ENCODE measurements around the gene CD163.
"Not testable (repeated sequence)": the region's sequence is repeated elsewhere in the genome, so short reads cannot be mapped to it uniquely, and the experiment has no call there.

The CD163 gene

DNA sequence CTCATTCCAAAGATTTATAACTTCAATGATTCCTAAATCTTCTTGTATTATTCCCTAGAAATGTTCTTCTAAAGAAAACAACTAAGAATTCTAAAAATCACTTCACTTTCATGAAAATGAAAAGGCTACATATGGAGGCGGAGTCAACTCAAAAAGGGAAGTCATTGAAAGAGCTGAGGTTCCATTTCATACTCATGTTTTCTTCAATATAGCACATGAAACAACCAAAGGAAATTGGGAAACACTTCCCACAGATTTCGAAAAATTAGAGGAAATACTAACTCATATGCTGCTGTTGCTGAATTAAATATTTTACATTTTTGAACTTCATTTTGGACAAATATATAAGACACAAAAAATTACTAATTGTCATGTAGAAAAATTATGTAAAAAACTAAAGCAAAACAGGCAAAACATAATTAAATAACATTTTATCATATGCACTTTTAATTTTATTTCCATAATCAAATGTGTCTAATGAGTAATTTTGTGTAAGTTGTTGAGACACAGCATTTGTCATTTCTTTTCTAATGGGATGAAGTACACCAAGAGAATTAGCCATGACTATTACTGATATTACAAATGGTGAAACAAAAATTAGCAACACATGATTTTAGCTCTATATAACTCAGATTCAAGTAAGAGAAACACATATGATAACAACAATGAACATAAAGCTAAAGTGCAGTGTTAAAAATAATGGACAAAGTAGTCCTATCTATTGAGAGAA lies at the start of gene CD163:
CD163 (minus strand) TSS at position 92 of the 730 bp plus-strand sequence; CDS start at position 5, 87 bp downstream.
- no peak for DNase-seq

- DNase-seq: no peak
Measured at GRCh38 chr12:7542813-7543212, 39.2 kb upstream of the CD163 start.

DNA sequence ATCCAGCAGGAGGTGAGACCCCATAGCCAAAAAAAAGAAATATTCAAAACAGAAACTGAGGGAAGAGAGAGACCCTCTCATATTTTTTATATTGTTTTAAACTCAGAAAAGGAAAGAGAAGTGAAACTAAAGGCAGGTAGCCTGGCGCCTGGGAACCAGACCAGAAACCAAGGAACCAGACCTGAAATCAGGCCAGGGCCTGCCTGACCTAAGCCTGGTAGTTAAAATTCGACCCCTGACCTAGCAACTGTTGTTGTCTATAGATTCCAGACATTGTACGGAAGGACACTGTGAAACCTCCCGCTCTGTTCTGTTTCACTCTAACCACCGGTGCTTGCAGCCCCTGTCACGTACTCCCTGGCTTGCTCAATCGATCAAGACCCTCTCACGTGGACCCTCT lies 38.5 kb upstream of the CD163 start:
- no peak for DNase-seq

DNA sequence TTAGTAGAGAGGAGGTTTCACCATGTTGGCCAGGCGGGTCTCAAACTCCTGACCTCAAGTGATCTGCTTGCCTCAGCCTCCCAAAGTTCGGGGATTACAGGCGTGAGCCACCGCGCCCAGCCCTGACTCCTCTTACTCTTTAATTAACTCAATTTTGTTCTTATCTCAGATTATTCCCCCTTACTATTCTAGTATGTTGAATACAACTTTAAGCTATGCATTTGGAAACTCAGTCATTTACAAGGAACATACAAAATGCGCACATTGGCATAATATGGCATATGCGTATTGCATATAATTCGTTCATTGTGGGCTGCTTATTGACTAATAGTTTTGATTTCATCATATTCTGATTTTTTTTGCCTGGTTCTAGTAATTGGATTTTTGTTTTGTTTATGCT lies 10.8 kb upstream of the CD163 start:
- no peak for DNase-seq

- DNase-seq: no peak
Measured at GRCh38 chr12:7512553-7512952, 9.0 kb upstream of the CD163 start.

DNA sequence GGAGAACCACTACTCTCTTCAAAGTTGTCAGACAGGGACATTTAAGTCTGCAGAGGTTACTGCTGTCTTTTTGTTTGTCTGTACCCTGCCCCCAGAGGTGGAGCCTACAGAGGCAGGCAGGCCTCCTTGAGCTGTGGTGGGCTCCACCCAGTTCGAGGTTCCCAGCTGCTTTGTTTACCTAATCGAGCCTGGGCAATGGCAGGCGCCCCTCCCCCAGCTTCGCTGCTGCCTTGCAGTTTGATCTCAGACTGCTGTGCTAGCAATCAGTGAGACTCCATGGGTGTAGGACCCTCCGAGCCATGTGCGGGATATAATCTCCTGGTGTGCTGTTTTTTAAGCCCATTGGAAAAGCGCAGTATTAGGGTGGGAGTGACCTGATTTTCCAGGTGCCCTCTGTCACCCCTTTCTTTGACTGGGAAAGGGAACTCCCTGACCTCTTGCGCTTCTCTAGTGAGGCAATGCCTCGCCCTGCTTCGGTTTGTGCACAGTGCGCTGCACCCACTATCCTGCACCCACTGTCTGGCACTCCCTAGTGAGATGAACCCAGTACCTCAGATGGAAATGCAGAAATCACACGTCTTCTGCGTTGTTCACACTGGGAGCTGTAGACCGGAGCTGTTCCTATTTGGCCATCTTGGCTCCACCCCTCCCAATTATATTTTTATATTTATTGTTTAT lies 6.4 kb upstream of the CD163 start:
- DNase-seq: not testable (repeated sequence)

- no peak for DNase-seq
Measured at GRCh38 chr12:7502612-7503011, 965 bp downstream of the CD163 start.

DNA sequence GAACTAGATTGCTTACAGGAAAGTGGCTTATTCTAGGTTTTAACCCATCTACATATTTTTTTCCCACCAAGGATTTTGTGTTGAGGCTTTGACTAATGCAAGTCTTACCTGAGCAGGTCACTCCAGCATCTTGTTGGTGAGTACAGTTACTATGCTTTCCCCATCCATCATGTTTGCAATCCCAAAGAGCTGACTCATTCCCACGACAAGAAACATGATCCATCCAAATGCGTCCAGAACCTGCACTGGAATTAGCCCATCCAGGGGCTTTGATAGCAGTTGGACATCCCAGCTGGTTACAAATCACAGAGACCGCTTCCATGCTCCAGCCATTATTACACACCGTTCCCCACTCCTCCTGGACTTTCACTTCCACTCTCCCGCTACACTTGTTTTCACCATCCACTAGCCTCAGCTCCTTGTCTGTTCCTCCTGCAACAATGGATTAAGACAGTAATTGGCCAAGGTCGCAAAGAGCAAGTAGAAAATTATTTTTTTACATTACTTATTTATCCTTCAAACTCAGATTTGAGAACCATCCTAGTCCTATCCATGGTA lies 2.5 kb downstream of the CD163 start:
- no peak for DNase-seq

- DNase-seq: no peak
Measured at GRCh38 chr12:7499636-7500035, 3.9 kb downstream of the CD163 start.

GRCh38 chr12:7498809-7499208 lies 4.8 kb downstream of the CD163 start:
- no peak for DNase-seq

DNA sequence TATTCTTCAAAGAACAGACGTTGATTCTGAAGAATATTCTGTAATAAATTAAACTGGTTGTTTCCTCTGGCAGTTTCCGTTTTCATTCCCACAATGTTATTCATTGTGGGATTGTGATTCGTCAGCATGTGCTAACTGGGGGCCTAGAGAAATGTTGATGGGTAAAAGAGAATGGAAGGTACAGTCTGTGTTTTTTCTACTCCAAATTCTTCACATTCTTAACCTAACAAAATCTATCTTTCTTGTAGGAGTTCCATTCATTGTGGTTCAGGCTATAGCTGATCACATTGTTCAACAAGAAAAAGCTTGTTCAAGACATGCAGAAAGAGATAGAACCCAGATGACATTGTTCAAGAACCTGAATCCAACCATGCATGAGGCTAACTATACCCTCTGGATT lies 5.9 kb downstream of the CD163 start:
- DNase-seq: no peak

- no peak for DNase-seq
Measured at GRCh38 chr12:7496451-7496850, 7.1 kb downstream of the CD163 start.

DNA sequence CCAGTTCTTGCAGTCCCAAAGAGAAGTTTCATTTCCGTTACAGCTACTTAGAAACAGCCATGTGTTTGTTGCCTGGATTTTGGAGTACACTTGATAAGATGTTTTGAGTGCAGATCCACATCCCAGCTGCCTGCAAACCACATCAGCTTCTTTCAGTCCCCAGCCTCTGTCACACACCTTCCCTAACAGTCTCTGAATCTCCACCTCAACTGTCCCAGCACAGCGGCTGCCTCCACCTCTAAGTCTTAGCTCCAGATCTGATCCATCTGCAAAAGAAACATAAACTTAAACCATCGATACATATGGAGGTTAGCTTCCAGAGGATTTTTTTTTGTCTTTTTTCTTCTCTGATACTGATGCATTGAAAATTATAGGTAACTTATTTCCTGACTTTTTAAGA lies 8.4 kb downstream of the CD163 start:
- DNase-seq: no peak

DNA sequence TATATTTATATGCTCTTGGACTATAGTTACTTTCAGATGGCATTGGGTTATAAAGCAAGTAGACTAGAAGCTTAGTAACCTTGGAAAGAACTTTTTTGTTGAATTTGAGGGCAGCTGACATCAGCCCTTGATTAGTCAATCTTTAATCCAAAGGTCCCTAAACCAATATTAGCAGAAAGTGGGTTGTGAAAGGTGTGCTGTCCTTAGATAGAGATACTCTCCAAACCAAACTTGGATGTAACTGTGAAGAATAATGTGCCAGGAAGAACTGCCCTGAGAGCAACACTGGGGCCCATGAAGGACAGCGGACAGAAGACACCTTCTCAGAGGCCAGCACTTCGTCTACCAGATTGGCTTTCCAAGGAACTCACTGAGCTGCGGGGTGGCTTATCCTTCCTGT lies 10.6 kb downstream of the CD163 start:
- no peak for DNase-seq

- no peak for DNase-seq
Measured at GRCh38 chr12:7486512-7486911, 17.1 kb downstream of the CD163 start.

- DNase-seq: no peak
Measured at GRCh38 chr12:7485095-7485494, 18.5 kb downstream of the CD163 start.

GRCh38 chr12:7483343-7483742 lies 20.2 kb downstream of the CD163 start:
- DNase-seq: no peak

- DNase-seq: no peak
Measured at GRCh38 chr12:7479771-7480170, 23.8 kb downstream of the CD163 start.

- DNase-seq: no peak
Measured at GRCh38 chr12:7472060-7472459, 31.5 kb downstream of the CD163 start.

DNA sequence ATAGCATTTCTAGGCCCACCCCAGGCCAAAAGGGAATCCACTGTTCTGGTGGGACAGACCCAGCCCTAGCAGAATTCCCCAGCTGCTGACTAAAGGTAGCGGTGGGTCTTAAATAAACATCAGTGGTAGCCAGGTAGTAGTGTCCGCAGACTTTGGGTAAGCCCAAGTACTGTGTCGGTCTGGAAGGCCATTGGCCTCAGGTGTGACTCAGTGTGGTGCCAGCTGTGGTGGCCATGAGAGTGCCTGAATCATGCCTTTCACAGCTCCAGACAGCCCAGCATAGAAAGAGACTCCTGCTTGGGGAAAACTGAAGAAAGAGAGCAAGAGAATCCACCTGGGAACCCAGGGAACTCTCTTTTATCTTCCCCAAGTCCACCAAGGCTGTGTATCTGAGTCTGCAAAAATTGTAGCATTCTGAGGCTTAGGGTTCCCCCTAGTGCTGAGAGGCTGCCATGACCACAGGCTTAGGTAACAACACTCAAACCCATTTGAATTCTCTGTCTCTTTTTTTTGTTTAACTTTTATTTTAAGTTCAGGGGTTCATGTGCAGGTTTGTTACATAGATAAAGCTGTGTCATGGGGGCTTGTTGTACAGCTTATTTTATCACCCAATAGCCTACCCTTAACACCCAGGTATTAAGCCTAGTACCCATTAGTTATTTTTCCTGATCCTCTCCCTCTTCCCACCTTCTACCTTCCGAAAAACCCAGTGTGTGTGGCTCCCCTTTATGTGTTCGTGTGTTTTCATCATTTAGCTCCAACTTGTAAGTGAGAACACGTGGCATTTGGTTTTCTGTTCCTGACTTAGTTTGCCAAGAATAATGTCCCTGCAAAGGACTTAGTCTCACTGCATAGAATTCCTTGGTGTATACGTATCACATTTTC lies 43.0 kb downstream of the CD163 start:
- DNase-seq: no peak

DNA sequence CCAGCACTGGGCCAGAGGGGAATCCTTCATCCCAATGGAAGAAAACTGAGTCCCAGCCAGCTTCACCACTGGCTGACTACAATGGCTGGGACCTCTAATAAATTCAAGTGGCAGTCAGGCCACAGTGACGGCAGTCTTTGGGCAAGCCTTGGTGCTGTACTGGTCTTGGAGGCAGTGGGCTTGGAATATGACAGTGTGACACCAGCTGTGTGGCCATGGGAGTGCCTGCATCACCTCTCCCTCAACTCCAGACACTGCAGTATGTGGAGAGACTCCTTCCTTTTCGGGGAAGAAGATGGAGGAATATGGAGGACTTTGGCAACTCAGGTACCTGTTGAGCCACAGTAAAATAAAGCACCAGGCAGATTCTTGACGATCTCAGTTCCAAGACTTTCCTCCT lies 43.6 kb downstream of the CD163 start:
- DNase-seq: no peak

DNA sequence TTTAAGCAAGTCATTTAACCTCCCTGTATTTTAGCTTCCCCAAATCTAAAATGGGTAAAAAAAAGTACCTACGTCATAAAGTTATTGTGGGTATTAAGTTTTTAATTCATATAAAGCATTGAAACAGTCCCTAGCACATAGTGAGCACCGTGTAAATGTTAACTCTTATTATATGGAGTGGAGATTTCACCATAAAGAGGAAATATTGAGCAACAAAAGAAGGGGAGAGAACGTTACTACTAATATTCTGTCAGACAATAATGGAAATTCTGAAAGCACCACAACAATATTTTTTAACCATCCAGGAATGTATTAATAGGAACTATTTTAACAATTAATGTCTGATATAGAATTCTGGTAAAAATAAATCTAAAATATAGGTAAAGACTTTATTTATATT lies 51.8 kb downstream of the CD163 start:
- DNase-seq: no peak

DNA sequence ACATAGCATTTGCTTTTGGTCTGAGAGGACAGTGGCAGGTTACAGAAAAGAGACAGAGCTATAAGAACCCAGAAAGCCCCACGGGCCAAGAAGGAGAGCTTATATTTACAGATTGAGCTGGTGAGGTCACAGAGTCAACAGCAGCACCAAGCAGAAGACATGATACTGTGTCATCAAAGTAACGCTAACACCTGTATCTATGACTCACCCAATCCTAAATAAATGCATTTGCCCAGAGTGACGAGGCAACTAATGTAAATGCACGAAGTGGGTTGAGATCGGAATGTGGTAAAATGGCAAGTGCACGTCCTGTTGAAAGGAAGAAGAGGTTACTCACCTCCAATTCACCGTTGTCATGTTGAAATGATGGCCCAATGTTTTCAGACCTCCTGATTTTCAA lies 52.9 kb downstream of the CD163 start:
- no peak for DNase-seq
